Kidney tubule cell (primary cell): ENCODE data around the gene PRF1.
A peak's percentile ranks its signal among the peaks of the same experiment; 100 is the strongest.

Experiments
- DNase-seq: peaks from one replicate; pipeline ENCODE4 v3.0.0-alpha.2; 2018; ENCODE audit warnings: low spot score

Gene PRF1

DNA sequence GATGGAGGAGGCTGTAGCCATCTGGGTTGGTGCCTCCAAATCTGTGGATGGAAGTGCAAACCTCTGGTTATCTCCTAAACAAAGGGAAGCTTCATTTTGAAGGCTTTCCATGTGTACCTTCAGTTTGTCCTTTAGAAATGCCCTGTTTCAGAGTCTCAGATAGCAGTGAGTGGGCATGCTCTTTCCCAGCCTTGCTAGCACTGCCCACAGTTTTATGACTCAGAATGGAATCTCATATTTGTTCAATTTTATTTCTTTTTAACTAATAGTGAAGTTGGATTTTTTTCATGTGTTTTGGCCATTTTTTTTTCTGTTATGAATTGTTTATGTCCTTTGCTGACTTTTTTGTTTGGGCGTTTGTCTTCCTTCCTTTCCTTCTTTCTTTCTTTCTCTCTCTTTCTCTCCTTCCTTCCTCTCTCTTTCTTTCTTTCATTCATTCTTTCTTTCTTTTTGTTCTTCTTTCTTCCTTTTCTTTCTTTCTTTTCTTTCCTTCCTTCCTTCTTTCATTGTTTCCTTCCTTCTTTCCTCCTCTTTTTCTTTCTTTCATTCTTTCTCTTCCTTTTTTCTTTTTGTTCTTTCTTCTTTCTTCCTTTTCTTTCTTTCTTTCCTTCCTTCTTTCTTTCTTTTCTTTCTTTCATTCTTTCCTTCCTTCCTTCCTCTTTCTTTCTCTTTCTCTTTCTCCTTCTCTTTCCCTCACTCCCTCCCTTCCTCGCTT is 25.6 kb downstream of the PRF1 start:
- peak; percentile 27 for DNase-seq

DNA sequence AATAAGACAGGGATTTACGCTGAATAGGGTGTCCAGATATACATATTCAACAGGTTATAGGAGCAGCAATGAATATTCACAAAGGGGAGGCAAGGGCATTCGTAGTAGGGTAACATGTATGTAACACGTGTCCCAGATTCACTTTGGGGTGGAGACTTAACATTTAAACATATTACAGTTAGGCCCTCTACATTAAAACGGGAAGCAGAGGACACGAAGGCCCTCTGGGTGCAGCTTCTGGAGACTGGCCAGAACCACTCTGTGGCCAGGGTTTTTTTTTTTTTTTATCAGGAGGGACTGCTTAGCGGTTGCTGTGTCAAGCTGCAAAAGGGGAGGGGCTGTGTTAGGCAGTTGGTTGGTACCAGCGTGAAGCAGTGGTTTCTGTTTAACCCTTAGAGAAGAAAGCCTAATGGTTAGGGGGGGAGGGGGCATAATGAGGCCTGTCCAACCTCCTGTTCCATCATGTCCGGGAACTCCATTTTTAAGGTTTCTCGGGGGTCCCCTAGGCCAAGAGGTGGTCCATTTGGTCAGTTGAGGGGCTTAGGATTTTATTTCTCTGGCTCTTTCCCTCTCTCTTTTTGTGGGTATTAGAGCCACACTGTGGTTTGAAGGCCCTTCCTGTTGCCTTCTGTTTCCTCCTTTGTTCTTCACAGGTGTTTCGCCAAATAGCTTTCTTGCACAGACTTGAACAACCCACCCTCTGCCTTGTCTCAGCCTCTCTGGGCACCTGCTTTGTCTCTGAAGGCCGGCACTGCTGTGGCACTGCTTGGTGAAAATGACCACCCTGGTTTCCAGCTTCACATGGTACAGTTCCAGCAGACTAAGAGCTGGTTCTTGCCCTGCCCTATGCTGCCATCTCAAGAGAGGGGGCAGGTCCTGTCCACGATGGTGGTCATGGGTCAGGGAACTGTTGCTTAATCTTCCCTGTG is 26.4 kb downstream of the PRF1 start:
- DNase-seq = peak; percentile 77

DNA sequence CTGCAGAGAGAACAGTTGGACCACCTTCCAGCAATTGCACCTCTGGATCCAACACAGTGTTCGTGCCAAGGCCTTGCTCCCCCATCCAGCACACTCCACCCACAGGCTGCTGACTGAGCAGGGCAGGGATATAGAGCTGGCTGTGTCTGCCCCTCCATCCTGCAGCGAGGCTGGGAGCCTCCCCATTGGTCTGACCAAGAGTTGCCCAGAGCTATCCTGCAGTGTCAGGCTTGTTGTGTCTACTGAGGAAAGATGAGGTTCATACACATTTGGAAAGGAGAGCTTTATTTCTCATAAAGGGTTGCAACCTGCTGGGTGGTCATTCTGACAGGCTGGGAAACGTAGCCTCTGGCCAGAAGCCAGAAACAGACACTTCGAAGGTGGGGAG is 27.1 kb downstream of the PRF1 start:
- DNase-seq = peak; percentile 5

- no peak for DNase-seq
These were observed 28.7 kb downstream of the PRF1 start for GRCh38 chr10:70573599-70574506.

GRCh38 chr10:70571636-70572439 is 30.7 kb downstream of the PRF1 start:
- DNase-seq = no peak

DNA sequence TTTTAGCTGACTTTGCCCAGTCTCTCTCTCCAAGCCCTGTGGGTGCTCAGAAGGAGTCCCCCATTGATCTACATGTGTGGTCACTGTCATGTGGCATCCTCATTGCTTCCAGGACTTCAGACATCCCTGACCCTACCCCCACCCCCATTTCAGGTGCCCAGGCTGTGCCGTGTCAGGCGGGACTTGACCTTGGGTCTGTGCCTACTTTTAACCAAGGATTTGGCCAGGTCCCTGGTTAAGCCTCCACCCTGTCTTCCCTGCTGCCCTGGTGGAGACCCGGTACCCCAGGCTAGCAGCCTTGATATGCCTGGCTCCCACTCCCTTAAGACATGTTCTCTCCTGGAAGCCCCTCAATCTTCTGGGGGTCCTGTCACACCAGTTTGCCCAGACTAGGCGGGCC is 31.3 kb downstream of the PRF1 start:
- no peak for DNase-seq

- DNase-seq = no peak
These were observed 33.6 kb downstream of the PRF1 start for GRCh38 chr10:70568781-70569495.

GRCh38 chr10:70568113-70568512 is 34.4 kb downstream of the PRF1 start:
- no peak for DNase-seq

GRCh38 chr10:70567603-70568002 is 34.9 kb downstream of the PRF1 start:
- DNase-seq = no peak

DNA sequence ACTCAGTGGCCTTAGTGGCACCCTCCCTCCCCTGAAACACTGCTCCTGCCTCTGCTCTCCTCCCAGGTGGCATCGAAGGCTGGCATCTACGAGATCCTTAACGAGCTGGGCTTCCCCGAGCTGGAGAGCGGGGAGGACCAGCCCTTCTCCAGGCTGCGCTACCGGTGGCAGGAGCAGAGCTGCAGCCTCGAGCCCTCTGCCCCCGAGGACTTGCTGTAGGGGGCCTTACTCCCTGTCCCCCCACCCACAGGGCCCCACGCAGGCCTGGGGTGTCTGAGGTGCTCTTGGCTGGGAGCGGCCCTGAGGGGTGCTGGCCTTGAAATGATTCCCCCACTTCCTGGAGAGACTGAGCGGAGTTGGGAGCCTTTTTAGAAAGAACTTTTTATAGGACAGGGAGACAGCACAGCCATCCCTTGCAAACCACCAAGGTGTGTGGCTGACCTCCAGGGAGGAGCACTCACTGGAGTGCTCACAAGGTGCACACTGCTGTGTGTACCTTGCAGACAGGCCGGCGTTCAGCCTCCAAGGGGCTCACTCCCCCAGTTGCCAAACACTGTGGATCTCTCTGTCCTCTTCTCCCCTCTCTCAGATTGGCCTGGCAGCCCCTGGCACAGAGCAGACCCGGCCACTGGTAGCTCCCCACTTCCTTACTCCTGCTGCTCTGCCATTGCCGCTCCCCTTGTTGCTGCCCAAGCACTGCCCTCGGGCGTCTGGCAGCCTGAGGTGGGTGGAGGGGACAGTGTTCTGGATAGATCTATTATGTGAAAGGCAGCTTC is 35.8 kb downstream of the PRF1 start:
- DNase-seq = no peak

GRCh38 chr10:70565556-70566514 is 36.7 kb downstream of the PRF1 start:
- no peak for DNase-seq

- no peak for DNase-seq
These were observed 37.6 kb downstream of the PRF1 start for GRCh38 chr10:70564901-70565351.

DNA sequence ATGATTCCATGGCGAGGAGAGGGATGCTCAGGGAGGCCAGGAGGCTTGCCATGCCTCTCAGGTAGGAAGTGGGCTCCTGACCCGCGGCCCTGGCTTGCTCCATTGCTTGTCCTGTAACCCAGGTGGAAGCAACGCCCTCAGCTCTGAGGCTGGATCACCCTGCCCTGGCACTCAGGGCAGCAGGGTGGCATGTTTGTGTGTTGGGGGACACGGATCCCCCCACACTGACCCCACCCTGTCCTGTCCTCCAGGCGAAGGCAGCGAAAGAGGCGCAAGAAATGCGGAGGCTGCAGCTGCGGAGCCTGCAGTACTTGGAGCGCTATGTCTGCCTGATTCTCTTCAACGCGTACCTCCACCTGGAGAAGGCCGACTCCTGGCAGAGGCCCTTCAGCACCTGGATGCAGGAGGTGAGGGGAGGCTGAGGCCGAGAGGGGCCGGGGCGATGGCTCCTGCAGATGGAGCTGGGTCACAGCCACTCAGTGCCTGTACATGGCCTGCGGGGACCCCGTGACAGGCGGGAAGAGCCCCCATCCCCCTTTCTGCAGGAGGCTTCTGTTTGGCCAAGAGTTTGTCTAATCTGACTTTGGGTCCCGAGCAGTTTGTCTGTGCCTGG is 38.3 kb downstream of the PRF1 start:
- no peak for DNase-seq

GRCh38 chr10:70563230-70563629 is 39.3 kb downstream of the PRF1 start:
- no peak for DNase-seq

- no peak for DNase-seq
These were observed 40.3 kb downstream of the PRF1 start for GRCh38 chr10:70562036-70562755.

DNA sequence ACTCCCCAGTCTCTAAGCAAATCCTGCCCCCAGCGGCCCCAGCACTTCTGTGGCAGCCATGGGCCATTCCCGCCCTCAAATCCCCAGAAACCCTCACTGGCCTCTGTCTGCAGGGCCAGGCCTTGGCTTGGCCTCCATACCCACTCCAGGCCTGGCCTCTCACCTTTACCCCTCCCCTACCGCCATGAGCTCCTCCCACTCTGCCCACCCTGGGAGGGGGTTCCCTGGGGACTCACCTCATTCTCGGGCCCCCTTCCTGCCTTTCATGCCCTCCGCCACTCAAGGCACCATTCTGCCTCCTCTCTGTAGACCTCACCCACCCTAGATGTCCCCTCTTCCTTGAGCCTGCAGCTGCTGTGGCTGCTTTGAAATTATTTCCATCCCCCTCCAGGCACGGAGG is 41.0 kb downstream of the PRF1 start:
- DNase-seq = no peak

DNA sequence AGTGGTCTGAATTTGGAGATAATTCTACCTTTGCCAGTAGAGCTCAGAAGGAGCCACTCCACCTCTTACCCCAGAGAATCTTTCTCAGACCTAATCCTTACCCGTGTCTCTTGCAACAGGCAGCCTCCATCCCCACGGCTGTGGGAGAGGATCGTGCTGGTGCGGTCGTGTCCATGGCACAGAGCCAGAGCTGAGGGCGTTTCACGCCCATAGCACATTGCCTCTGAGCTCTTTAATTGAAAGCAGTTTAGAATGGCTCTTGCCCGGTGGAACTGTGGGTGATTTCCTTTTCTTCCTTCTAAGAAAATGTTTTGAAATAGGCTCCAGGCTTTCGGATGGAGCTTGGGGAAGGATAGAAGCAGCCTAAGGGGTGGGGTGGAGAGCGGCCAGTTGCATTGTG is 41.5 kb downstream of the PRF1 start:
- DNase-seq = no peak

DNA sequence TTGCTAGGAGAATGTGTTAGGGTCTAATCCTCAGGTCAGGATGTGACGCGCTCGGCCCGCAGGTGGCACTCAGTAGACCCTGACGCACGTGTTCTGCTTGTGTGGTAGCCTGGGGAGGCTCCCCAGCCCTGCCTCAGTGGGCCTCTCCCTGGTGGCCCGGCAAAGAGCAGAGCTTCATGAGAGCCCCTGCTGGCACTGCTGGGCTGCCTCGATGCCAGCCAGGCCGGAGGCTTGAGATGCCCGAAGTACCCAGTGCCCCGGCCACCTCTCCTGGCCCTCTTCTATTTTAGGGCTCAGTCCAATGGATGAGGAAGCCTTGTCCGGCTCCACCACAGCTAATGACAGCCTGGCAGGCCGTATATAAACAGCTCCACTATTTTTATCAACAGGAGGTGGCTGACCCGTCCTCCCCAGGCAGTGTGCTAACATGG is 42.0 kb downstream of the PRF1 start:
- DNase-seq = no peak
